Endothelial cell of umbilical vein (primary cell): ENCODE data around the gene SKI.

Experiments used
- CTCF ChIP-seq, 2 donors: IDR thresholded peaks; 1 replicate in 1 of 2; 2 replicates in 1 of 2; pipeline ENCODE4 v1.5.1; 2011; ENCODE audit warnings: low read length in 2 of 2, mild to moderate bottlenecking in 2 of 2, moderate library complexity in 2 of 2, control low read depth in 1 of 2, inconsistent platforms in 1 of 2, low read depth in 1 of 2; ENCODE audit not compliant: insufficient read depth in 1 of 2; ENCODE audit errors: extremely low read depth in 1 of 2
- EZH2 ChIP-seq: IDR thresholded peaks from 2 replicates; pipeline ENCODE4 v1.6.1; 2012; ENCODE audit warnings: borderline replicate concordance, low read depth, mild to moderate bottlenecking, moderate library complexity, low read length, inconsistent platforms; ENCODE audit not compliant: severe bottlenecking
- FOS ChIP-seq: IDR thresholded peaks from 2 replicates; pipeline ENCODE4 v1.6.1; 2011; ENCODE audit warnings: mild to moderate bottlenecking, low read length, moderate library complexity, borderline replicate concordance; ENCODE audit not compliant: insufficient read depth
- JUN ChIP-seq: IDR thresholded peaks from 2 replicates; pipeline ENCODE4 v1.6.1; 2011; ENCODE audit warnings: borderline replicate concordance, low read depth; ENCODE audit not compliant: insufficient read length, insufficient read depth
- MAX ChIP-seq: IDR thresholded peaks from 2 replicates; pipeline ENCODE4 v1.6.1; 2011; ENCODE audit not compliant: insufficient read depth, insufficient read length
- MYC ChIP-seq: IDR thresholded peaks from one replicate; pipeline ENCODE4 v1.6.1; 2011; ENCODE audit warnings: mild to moderate bottlenecking, low read depth, low read length
- POLR2A ChIP-seq: IDR thresholded peaks from 2 replicates; pipeline ENCODE4 v1.6.1; 2012; ENCODE audit warnings: low read depth, mild to moderate bottlenecking, control low read depth, low read length
- POLR2AphosphoS5 ChIP-seq: IDR thresholded peaks from 2 replicates; pipeline ENCODE4 v1.6.1; 2012; ENCODE audit warnings: low read depth, mild to moderate bottlenecking, control low read depth, low read length, moderate library complexity; ENCODE audit not compliant: insufficient read depth

GRCh38 chr1:2298685-2299084 is 70.6 kb downstream of the SKI start:
- TF ChIP-seq CTCF (IDR thresholded peaks at IDR 0.05; ENCODE audit: extremely low read depth in 1 of 2, insufficient read depth in 1 of 2, low read depth in 1 of 2, low read length in 2 of 2) (no peak), POLR2A (no peak), MYC (no peak), POLR2AphosphoS5 (no peak), EZH2 (no peak), MAX (no peak), JUN (no peak), FOS (no peak)
